CD4-positive, alpha-beta T cell treated with Interleukin-1 beta for 1 hour (primary cell): ENCODE measurements around the gene RAB30.
A peak's percentile ranks its signal among the peaks of the same experiment; 100 is the strongest.

Source experiments
- DNase-seq, 2 donors: peaks; one replicate each; pipeline ENCODE4 v3.0.0-alpha.2; 2020 to 2022

The RAB30 gene

DNA sequence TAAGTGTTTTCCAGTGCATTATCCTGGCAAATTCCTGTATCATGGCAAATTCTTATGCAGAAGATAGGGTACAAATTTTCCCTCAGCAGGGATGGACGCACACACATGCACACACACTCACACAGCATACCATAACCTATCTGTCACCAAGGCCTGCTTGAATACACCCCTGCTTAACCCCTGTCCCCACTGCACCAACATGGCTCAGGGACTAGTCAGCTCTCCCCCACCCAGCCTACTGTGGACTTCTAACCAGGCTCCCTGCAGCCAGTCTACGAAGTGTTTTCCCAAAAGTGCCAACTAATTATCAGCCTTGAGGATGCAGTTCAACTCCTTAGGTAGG lies 63.1 kb downstream of the RAB30 start:
- no peak for DNase-seq

DNA sequence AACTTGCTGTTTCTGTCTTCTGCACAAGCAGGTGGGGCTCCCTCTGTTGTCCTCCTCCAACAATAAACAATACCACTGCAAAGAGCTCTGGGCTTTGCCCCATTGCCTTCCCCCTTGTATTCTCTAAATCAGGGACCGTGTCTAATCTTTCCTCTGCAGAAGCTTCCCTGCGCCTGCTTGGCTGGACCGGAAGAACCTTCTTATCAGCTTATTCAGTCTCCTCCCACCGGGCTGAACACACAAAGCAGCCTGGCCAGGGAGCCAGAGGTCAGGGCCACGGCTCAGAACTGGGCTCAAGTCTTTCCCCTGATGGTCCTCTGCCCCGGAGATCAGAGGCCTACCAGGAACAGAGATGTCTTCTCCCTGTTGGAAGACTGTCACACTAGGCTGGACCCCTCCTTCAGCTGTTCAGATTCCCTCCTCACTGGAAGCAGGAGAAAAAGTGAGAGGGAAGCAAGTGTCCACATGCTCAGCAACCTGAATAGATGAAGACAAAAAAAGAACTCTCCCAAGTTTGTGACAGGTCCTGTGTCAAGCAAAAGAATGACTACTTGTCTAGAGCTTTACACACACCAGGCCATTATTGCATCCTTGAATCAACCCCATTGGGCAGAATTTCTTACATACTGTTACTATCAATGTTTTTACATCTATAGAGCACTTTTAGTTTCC lies 63.7 kb downstream of the RAB30 start:
- no peak for DNase-seq

DNA sequence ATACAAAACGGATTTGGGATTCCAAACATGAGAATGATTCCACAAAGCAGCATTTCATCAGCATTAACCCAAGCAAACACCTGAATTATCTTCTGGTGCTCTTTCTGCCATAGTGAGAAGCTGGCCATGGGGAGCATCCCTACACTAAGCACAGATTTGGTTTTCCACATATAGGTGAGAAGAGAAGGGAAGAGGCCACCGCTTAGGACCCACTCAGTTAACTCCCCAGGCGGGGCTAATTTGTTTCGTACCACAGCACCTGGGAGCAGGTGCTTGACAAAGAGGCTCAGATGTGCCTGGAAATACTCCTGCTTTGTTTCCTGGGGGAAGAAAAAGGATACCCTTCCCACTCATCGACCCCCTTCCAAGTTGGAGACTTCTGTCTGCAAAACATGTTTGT lies 64.2 kb downstream of the RAB30 start:
- no peak for DNase-seq

DNA sequence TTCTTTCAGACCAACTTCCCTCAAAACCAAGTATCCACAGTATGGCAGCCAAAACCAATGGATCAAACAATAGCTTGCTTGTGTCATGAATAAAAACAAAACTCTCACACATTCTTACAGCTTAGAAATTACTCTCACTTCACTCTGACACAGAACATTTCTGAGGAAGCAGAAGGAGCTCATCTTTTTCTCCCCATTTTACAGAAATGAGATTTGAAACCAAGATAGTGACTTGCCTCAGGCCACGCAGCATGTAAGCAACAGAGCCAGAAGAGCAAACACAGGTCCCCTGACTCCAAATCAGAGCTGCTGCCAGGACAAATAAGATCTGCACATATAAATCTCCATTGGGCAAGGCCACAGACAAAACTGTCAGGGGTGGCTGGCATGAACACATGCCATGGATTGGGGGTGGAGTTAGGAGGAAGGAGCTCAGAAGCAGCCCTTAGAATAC lies 64.8 kb downstream of the RAB30 start:
- DNase-seq: no peak

DNA sequence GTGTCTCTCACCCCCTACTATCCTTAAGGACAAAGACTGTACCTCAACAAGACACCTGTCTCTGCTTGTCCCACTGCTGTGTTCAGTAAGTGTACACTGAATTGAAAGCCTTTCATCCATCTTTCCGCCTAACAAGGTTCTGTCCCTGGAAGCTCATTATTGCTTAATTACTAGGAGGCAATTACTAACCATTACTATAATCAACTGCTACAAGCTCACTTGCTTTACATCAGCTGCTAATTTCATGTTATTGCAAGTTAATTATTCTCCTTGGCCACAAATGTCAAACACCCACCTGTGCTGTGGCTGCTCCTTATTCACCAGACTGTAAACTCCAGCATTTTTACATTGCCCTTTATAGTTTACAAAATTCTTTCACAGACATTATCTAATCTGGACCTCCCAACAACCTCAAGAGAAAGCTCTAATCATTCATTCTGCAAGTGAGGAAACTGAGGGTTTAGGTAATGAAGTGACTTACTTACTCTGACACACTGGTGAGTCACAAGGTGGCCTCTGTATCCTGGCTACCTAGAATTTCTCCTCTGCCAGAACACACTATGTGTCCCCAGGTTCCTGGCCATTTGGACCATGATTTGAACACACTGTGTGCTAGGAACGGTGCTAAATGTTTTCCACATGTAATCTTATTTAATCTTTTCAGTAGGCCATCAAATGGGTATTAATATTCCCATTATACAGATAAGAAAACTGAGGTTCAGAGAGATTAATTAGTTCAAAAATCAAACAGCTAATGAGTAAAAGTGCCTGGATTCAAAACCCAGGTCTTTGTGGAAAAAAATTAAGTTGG lies 66.7 kb downstream of the RAB30 start:
- no peak for DNase-seq

DNA sequence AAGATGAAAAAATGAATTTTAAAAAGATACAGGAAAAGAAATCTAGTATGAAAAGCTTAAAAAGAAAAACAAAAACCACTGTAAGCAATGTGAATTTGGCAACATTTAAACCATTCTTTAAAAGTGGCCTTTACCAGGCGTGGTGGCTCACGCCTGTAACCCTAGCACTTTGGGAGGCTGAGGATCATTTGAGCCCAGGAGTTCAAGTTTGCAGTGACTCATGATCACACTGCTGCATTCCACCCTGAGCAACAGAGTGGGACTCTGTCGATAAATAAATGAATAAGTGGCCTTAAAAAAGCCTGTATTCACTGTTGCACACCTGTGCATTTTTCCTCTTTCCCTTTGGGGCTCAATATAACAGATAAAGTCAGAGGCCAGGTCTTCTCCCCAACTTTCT lies 69.2 kb downstream of the RAB30 start:
- no peak for DNase-seq

DNA sequence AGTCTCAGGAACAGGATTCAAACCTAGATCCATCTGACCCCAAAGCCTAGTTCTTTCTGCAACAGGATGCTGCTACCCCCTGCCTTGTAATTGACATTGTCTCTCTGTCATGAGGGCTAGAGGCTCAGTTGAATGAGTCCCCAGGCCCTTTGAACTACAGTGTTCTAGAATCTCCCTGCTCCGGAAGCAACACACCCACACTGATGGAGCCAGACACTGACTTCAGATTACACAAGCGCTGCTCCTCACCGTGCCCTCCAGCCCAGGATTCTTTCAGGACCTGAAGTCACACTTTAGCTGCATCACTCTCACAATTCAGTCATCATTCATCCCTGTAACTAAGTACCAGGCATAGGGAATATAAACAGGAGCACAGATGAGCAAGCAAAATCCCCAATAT lies 69.6 kb downstream of the RAB30 start:
- peak in 1 of 2 donors; percentile 20 for DNase-seq

DNA sequence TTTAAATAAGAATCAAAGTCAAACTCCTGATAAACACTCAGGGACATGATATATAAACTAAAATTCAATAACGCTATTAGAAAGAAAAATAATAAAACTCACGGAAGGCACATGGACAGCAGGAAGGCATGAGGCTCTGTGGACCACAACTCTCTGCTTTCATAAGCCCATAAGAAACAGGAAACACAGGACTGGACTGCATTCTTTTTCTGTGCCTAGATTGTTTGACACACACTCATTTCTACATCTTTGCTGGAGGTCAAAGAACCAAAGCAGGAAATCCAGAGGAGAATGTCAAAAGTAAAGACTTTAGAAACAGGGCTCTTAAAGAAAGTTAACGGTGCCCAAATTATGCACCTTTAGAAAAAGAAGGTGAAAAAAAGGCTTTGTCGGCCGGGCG lies 71.3 kb downstream of the RAB30 start:
- DNase-seq: no peak

DNA sequence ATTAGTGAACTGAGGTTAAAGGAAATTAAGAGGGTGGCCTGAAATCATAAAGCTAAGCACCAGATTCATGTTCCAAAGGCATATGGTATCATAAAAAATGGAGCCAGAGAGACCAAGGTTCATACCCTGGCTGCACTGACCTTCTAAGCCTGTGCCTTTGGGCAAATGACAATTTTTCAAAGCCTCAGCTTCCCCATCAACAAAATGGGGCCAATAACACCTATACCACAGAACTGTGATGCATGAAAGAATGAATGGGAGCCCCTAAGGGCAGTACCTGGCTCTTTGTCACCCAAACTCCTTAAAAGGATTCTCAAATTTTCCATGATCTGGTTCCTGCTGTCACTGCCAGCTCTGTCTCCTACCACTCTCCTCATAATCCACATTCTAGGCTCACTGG lies 72.5 kb downstream of the RAB30 start:
- DNase-seq: no peak

DNA sequence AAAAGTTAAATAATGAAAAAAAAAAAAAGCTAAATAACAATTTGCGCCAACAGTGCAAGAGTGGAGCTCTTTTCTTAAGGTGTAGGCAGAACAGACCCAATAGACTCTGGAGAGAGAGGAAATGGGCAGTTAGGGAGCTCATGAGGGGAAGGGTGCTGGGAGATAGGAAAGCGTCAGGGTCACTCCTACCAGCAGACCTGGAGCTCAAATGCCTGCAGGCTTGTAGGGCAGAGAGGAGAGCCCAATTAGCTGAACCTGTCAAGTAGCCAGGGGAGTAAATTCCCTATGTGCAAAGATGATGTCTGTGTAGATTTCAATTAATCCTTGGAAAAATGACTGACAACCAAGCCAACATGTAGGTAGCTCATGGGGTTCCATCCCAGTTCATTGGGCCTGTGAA lies 73.0 kb downstream of the RAB30 start:
- DNase-seq: no peak

DNA sequence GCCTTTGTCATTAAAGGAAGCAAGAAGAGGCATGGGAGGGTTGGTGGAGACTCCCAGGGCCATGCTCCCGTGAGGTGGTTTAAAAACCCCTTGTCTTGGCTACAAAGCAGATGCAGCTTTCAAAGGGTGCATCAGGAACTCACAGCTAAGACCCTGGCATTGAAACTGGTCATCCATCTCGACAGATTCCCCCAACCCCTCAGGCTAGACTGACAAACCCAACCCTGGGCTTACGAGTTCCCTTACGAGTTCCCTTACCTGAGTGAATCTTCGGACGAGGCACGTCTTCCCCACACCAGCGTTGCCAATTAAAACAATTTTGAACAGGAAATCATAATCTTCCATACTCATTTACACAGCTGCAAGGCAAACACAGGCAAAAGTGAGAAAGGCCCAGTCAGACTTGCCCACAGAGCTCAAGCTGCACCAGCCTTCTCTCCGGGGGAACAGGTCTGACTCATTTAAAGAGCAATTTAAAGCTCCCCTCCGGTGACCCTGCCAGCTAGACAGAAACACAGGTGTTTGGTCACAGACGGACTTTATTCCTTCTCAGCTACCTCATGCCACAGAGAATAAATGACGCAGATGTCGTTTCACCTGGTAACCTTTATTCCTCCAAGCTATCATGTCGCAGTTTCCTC lies 74.6 kb downstream of the RAB30 start:
- DNase-seq: no peak

DNA sequence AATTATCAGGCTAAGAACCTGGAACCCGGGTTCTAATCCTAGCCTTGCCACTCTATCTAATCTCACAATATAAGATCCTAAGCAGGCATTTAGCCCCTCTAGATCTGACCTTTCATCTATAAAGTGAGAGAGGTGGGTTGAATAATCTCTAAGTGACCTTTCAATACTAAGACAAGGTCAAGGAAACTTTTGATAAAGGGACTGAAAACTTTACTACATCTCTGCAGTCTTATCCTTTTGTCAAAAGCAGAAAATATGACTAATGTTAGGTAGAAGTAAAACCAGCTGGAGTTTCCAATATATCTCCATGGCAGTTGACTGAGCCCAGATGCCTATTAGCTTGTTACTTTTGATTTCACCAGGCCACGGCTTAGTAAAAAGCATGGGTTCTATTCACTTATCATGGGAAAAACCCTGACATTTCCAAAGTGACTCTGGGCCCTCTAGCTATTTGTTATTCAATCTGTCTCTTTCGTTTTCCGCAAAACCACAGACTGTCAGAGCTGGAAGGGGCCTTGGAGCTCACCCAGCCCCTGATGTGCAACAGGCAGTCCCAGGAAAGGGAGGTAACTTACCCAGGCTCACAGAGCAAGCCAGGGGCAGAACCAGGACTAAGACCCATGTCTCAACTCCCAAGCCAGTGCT lies 75.8 kb downstream of the RAB30 start:
- no peak for DNase-seq

DNA sequence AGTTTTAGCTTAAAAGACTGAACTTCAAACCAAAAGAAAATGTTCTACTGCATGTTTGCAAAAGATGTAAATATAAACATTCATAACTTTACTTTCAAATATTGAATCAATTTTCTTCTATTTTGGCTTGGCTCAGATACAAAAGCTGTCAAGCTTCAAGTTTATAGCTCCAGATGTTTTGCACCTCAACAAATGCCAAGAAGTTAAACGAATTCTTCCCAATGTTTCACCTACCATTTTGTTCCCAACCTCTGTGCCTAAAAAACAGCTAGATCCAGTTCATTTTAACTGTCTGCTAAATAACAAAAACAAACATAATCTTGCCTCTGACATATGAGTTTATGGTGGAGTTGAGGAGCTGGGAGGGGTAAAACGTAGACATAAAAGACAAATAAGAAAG lies 76.5 kb downstream of the RAB30 start:
- no peak for DNase-seq

DNA sequence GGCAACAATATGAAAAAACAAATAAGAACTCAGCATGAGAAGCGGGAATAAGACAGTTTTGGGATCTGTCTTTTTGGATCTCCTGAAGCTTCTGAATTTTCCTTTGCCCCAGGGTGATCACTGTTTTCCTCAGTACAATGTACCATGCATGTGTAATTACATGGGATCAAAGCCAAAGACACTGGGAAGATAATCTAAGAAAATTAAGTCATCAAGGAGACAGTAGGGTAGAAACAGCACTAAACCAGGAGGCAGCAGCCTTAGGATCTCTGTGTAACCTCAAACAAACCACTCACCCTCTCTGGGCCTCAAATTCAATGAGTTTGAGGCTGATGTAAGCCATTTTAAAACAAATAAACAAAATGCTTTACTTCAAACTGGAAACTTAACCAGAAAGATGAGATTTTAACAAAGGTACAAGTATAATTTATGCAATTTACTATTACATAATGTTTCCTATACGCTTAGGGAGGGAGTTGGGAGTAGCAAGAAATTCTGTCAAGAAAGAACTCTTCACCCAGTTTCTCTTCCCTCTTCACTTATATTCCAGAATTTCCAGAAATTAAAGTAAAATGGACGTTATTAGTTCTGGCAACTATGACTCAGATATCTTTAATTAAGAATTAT lies 77.0 kb downstream of the RAB30 start:
- no peak for DNase-seq

DNA sequence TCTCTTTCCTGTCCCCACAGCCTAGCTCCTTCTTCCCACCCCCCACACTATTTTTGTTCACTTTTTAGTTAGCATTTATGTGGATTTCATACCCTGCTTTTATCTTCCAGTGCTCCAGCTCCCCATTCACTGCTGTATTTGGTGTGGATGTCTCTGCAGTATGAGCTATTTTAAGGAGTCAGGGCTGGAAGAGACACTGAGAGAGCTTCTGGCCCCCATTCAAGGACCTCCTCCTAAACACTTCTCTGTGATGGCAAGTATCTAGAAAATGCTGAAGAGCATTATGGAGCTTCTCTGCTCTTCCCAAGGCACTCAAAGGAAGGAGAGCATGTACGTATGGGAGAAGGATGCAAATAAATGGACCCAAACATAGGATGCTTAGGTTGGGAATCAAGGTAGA lies 79.5 kb downstream of the RAB30 start:
- DNase-seq: no peak

DNA sequence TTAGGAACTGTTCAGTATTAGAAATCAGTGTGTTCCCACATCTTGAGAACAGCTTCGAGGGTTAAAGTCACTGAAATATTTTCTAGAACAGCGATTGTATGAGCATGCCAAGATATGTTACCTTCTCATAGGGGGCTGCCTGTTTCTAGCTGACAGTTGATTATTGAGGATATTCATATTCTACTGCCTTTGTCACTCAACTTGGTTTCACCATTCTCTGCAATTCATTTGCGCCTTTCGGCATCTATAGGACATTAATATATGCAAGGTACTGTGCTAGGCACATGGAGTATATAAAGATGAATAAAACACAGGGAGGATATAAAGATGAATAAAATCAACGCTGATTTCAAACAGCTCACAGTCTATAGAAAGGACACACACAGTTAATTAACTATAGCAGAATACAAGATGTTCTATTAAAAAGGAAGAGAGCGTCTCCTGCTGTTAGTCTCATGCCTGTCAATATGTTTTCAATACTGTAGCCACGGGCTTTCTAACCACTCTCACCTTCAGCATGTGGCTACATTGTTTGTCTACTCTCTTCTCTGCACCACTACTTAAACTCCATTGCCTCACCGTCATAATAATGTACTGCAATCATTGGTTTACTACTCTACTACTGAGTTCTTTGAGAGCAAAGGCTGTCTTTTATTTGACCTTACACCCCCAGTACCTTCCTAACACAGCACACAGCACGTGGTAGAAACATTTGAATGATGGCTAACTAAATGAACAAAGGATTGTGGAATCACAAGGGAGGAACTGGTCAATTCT lies 81.9 kb downstream of the RAB30 start:
- peak in 1 of 2 donors; percentile 17 for DNase-seq

DNA sequence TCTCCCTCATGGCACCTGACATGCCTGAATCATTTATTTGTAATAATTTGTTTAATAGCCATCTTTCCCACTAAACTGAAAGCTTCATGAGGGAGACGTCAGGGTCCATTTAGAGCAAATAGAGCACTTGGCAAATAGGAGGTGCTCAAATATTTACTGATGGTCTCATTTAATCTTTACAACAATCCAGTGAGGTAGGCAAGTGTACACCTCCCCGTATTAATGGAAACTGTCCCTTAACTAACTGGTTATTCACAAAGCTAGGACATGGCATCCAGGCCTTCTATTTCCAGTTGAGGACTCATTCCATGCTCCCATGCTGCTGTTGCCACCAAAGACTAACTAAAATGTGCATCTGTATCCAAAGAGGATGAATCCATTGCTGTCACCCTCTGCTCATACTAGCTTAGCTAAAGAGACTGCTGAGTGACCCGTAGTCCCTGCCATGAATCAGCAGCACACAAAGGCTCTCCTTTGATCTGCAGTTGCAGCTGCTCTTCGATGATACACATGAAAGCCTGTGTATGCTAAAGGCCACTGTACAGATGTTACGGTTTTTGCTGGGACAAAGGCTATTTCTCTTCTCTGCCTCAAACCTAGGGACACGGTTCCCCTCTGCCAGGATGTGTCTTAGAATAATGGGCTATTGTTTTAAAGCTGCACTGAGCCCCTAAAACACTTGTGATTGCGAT lies 82.6 kb downstream of the RAB30 start:
- DNase-seq: no peak

DNA sequence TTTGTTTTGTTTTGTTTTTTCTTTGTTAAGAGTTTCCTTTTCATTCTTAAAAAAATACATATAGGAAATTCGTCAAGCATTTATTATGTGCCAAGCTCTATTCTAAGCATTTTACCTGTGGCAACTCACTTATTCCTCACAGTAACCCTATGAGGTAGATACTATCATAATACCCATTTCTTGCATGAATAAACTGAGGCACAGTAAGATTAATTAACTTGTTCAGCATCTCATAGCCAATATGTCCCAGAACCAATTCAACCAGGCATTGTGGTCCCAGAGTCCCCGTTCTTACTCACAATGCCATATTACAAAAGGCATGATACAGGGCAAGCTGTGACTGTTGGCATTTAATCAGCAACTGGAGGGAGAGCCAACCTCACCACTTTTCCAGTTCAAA lies 83.7 kb downstream of the RAB30 start:
- DNase-seq: no peak

DNA sequence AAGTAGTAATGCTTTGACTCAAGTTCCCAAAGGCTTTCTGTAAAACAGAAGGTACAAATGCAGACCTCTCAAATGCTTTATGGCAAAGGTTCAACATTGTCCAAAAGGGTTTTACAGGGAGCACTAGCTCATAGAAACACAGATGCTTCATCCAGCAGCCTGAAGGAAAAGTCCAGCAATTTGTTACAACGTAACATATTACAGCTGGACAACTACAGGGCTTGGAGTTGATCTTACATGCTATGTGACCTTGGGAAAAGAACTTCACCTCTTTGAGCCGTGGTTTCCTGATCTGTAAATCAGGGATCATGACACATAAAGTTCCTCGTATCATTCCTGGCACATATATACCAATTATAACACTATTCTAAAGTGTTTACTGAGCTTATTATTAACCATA lies 85.3 kb downstream of the RAB30 start:
- no peak for DNase-seq

DNA sequence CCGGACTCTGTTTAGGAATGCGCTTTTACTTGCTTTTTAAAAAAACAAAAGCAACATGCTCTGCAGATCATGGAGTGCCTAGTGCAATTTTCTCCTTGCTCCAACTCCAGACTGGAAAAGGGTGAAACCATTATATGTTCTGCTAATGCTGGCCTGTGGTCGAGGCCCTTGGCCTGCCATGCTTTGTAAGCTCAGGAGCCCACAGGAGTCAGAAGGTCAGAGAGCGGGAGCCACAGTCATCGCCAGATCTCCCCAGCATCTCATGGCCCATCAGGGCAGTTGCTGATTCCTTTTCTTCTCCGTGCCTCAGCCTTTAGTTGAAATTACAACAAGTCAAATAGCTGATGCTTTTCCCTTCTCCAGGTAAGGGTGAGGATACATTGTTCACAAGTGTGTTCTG lies 89.8 kb downstream of the RAB30 start:
- DNase-seq: no peak

DNA sequence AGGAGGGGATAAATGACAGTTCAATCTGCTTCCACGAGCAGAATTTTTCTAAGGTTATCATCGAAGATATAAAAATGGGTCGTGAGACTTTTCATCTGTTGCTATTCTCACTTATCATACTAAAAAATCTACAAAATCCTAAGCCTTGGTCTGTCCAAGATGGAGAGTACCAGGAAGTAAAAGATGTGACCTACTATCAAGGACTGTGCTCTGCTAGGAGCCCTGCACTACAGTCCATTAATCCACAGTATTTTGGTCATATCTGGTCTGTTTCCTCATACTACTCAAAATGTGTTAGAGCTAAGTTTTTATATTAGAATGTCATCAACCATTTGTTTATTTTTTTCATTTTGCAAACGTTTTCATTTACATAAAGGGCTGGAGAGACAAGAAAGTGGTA lies 90.8 kb downstream of the RAB30 start:
- DNase-seq: no peak

DNA sequence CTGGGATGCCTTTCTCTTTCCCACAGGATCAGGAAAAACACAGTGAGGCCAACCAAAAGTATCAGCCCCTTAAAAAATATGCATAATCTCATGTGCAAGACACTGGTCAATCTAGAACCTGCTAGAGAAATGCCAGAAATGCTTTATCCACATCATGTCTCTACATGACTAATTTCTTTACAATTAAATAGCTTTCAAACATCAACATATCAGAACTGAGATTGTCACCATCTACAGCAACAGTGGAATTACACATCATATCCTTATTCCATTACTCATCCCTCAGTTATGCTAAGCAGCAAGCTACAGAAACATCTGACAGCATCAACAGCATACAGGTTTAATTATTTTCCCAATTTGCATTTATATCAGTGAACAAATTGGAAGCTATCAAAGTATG lies 91.4 kb downstream of the RAB30 start:
- no peak for DNase-seq
